ENCODE data around the gene ADCY5.

ADCY5 gene

DNA sequence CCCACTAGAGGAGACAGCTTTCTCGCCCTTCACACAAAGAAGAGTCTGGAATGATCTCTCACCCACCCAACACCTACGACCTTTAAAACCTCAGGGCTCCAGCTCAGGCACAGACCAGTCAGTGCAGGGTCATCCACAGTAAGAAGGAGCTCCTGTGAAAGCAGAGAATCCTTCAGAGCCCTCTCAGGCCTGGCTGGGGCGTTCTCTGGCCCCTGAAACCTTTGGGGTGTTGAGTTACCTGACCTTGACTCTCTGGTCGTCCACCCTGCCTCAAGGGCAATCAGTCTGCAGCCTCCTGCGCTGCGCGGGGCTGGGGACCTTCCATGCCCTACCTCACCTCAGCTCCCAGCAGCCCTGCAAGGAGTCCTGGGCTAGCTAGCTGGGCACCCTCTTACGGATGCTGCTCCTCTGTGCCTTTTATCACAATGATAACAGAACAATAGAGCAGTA, 106.2 kb downstream of the ADCY5 start:
- Histone ChIP-seq H3K27me3 (ENCODE audit: control insufficient read depth, insufficient read depth, low read length) (no peaks in the 10 kb centered on the region), H3K36me3 (ENCODE audit: control insufficient read depth, insufficient read depth, low read length) (no peaks in the 10 kb centered on the region), H3K4me3 (ENCODE audit: low read length) (no peak overlapping the region), H3K27ac (ENCODE audit: low read depth, low read length) (no peak overlapping the region), H3K9ac (ENCODE audit: low read length) (no peak overlapping the region), H3K4me1 (ENCODE audit: control insufficient read depth, insufficient read depth, low read length) (peaks cover 14% of the 10 kb centered on the region)

GRCh38 chr3:123341871-123342630, 106.8 kb downstream of the ADCY5 start:
- no peaks in the 10 kb centered on the region for H3K36me3 ChIP-seq (ENCODE audit: control insufficient read depth, insufficient read depth, low read length)
- H3K9ac ChIP-seq (ENCODE audit: low read length) = no peak overlapping the region
- no peak overlapping the region for H3K4me3 ChIP-seq (ENCODE audit: low read length)
- no peaks in the 10 kb centered on the region for H3K27me3 ChIP-seq (ENCODE audit: control insufficient read depth, insufficient read depth, low read length)
- peak overlapping the region; percentile 23 for H3K27ac ChIP-seq (ENCODE audit: low read depth, low read length)
- peaks cover 14% of the 10 kb centered on the region for H3K4me1 ChIP-seq (ENCODE audit: control insufficient read depth, insufficient read depth, low read length)

DNA sequence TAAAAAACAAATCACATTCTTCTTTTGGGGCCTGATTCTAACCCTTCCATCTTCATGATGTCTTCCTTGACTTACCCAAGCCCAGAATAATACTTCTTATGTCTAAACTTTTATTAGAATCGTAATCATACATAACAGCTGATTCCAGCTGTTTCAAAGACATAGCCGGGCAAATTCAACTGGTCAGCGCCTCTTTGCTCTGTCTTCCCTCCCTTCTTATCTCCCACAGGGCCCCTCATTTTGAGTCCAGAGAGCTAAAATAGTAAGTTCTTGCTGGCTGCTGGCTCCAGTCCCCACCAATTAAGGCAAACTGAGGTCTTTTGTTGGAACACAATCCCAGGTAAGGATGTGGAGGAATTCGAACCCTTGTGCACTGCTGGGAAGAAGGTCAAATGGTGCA, 108.6 kb downstream of the ADCY5 start:
- no peak overlapping the region for H3K27ac ChIP-seq (ENCODE audit: low read depth, low read length)
- no peaks in the 10 kb centered on the region for H3K36me3 ChIP-seq (ENCODE audit: control insufficient read depth, insufficient read depth, low read length)
- H3K4me3 ChIP-seq (ENCODE audit: low read length) = no peak overlapping the region

DNA sequence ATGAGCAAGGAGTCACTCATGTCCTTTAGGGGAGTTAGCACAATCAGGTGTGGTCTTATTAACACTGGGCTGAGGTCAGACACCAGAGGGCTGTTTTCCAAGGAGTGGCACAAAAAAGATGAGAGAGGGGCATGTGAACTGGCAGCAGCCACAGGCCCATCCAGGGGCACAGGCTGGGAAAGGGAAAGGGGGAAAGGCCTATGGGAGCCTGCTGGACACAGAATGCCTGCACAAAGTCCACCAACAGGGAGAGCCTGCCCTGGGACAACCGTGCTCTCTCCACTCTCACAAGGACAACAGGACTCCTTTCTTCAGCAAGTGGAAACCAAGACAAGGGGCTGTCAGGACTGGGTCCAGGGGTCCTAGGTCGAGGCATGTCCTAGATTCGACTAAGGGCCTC, 109.6 kb downstream of the ADCY5 start:
- H3K27me3 ChIP-seq (ENCODE audit: control insufficient read depth, insufficient read depth, low read length) = no peaks in the 10 kb centered on the region
- peaks cover 13% of the 10 kb centered on the region for H3K4me1 ChIP-seq (ENCODE audit: control insufficient read depth, insufficient read depth, low read length)
- H3K36me3 ChIP-seq (ENCODE audit: control insufficient read depth, insufficient read depth, low read length) = no peaks in the 10 kb centered on the region
- H3K4me3 ChIP-seq (ENCODE audit: low read length) = no peak overlapping the region
- H3K9ac ChIP-seq (ENCODE audit: low read length) = no peak overlapping the region
- no peak overlapping the region for H3K27ac ChIP-seq (ENCODE audit: low read depth, low read length)

More for the DNA sequence above, 108.6 kb downstream of the ADCY5 start:
- no peaks in the 10 kb centered on the region for H3K27me3 ChIP-seq (ENCODE audit: control insufficient read depth, insufficient read depth, low read length)
- peaks cover 14% of the 10 kb centered on the region for H3K4me1 ChIP-seq (ENCODE audit: control insufficient read depth, insufficient read depth, low read length)
- no peak overlapping the region for H3K9ac ChIP-seq (ENCODE audit: low read length)

GRCh38 chr3:123338620-123339061, 110.2 kb downstream of the ADCY5 start:
- Histone ChIP-seq H3K27me3 (ENCODE audit: control insufficient read depth, insufficient read depth, low read length) (no peaks in the 10 kb centered on the region), H3K4me1 (ENCODE audit: control insufficient read depth, insufficient read depth, low read length) (peaks cover 6% of the 10 kb centered on the region), H3K27ac (ENCODE audit: low read depth, low read length) (no peak overlapping the region), H3K36me3 (ENCODE audit: control insufficient read depth, insufficient read depth, low read length) (no peaks in the 10 kb centered on the region), H3K4me3 (ENCODE audit: low read length) (no peak overlapping the region), H3K9ac (ENCODE audit: low read length) (no peak overlapping the region)

- Histone ChIP-seq H3K27ac (ENCODE audit: low read depth, low read length) (no peak overlapping the region), H3K4me1 (ENCODE audit: control insufficient read depth, insufficient read depth, low read length) (peaks cover 5% of the 10 kb centered on the region), H3K27me3 (ENCODE audit: control insufficient read depth, insufficient read depth, low read length) (no peaks in the 10 kb centered on the region), H3K36me3 (ENCODE audit: control insufficient read depth, insufficient read depth, low read length) (no peaks in the 10 kb centered on the region), H3K4me3 (ENCODE audit: low read length) (no peak overlapping the region), H3K9ac (ENCODE audit: low read length) (no peak overlapping the region)
Observed at GRCh38 chr3:123337948-123338619, 110.8 kb downstream of the ADCY5 start.

DNA sequence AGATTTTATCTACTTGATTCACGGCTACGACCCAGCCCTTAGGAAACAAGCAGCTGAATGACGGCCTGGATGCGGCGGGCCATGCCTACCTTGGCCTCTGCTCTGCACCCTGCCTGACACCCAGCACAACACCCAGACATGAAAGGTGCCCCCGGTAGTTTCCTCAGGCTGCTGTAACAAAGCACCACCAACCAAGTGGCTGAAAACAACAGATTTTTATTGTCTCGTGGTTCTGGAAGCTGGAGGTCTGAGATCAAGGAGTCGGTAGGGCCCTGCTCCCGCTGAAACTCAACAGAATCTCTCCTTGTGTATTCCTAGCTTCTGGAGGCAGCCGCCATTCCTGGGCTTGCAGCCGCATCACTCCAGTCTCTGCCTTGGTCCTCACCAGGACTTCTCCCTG, 111.7 kb downstream of the ADCY5 start:
- H3K27me3 ChIP-seq (ENCODE audit: control insufficient read depth, insufficient read depth, low read length) = no peaks in the 10 kb centered on the region
- H3K36me3 ChIP-seq (ENCODE audit: control insufficient read depth, insufficient read depth, low read length) = no peaks in the 10 kb centered on the region
- H3K27ac ChIP-seq (ENCODE audit: low read depth, low read length) = no peak overlapping the region
- H3K4me3 ChIP-seq (ENCODE audit: low read length) = no peak overlapping the region
- peaks cover 5% of the 10 kb centered on the region for H3K4me1 ChIP-seq (ENCODE audit: control insufficient read depth, insufficient read depth, low read length)
- no peak overlapping the region for H3K9ac ChIP-seq (ENCODE audit: low read length)

DNA sequence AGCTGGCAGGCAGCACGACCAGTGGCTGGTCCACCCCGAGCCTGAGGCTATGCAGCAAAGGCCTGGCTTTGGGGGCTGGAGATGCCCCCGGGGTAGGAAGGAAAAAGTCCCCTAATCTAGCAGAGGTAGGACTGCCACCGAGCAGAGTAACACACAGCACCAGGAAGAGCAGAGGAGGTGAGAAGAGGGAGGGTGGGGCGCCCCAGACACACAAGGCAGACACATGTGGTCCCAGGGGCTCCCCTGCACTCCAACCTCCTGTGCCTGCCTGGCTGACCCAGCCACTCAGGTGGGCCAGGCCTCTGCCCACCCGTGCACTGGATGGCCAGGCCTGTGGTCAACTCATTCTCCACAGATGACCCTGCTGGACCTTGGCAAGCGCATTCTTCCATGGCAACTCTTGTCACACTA, 112.4 kb downstream of the ADCY5 start:
- H3K9ac ChIP-seq (ENCODE audit: low read length) = no peak overlapping the region
- H3K27me3 ChIP-seq (ENCODE audit: control insufficient read depth, insufficient read depth, low read length) = no peaks in the 10 kb centered on the region
- peaks cover 2% of the 10 kb centered on the region for H3K4me1 ChIP-seq (ENCODE audit: control insufficient read depth, insufficient read depth, low read length)
- no peaks in the 10 kb centered on the region for H3K36me3 ChIP-seq (ENCODE audit: control insufficient read depth, insufficient read depth, low read length)
- no peak overlapping the region for H3K4me3 ChIP-seq (ENCODE audit: low read length)
- H3K27ac ChIP-seq (ENCODE audit: low read depth, low read length) = no peak overlapping the region

- H3K4me1 ChIP-seq (ENCODE audit: control insufficient read depth, insufficient read depth, low read length) = peaks cover 6% of the 10 kb centered on the region
- H3K36me3 ChIP-seq (ENCODE audit: control insufficient read depth, insufficient read depth, low read length) = no peaks in the 10 kb centered on the region
- H3K4me3 ChIP-seq (ENCODE audit: low read length) = no peak overlapping the region
- H3K9ac ChIP-seq (ENCODE audit: low read length) = no peak overlapping the region
- no peak overlapping the region for H3K27ac ChIP-seq (ENCODE audit: low read depth, low read length)
- no peaks in the 10 kb centered on the region for H3K27me3 ChIP-seq (ENCODE audit: control insufficient read depth, insufficient read depth, low read length)
Observed at GRCh38 chr3:123336001-123336400, 112.9 kb downstream of the ADCY5 start.

DNA sequence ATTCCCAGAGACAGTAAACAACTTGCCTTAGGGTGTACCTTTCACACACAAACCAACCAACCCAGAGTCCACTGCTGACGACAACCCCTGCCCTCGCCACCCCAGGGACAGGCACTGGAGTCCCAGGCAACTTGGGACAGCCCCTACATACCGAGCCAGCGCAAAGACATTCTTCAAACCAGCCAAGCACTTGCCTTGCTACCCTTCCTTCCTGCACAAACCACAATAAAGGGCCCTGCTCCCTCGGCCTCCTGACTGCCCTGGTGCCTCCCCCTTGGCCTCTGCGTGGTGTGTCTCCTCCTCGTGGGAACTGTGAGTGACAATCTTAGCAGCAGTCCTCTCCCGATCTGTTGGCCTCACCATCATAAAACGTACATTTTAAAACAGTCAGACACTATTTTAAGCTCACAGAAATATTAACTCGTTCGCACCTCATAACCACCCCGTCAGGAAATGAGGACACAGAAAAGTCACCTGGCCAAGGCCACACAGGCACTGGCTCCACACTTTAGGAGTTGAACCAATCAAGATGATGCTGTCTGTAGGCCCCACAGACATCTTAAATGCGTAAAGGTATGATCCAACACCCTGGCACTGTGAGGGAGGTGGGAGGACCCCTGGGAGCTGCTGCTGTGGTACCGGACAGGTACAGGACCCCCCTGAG, 113.8 kb downstream of the ADCY5 start:
- Histone ChIP-seq H3K4me1 (ENCODE audit: control insufficient read depth, insufficient read depth, low read length) (peaks cover 15% of the 10 kb centered on the region), H3K27ac (ENCODE audit: low read depth, low read length) (no peak overlapping the region), H3K9ac (ENCODE audit: low read length) (no peak overlapping the region), H3K27me3 (ENCODE audit: control insufficient read depth, insufficient read depth, low read length) (no peaks in the 10 kb centered on the region), H3K36me3 (ENCODE audit: control insufficient read depth, insufficient read depth, low read length) (no peaks in the 10 kb centered on the region), H3K4me3 (ENCODE audit: low read length) (no peak overlapping the region)

GRCh38 chr3:123334056-123334455, 114.8 kb downstream of the ADCY5 start:
- Histone ChIP-seq H3K36me3 (ENCODE audit: control insufficient read depth, insufficient read depth, low read length) (no peaks in the 10 kb centered on the region), H3K27ac (ENCODE audit: low read depth, low read length) (no peak overlapping the region), H3K4me3 (ENCODE audit: low read length) (no peak overlapping the region), H3K27me3 (ENCODE audit: control insufficient read depth, insufficient read depth, low read length) (no peaks in the 10 kb centered on the region), H3K4me1 (ENCODE audit: control insufficient read depth, insufficient read depth, low read length) (peaks cover 17% of the 10 kb centered on the region), H3K9ac (ENCODE audit: low read length) (no peak overlapping the region)

- Histone ChIP-seq H3K9ac (ENCODE audit: low read length) (no peak overlapping the region), H3K4me1 (ENCODE audit: control insufficient read depth, insufficient read depth, low read length) (peaks cover 14% of the 10 kb centered on the region), H3K36me3 (ENCODE audit: control insufficient read depth, insufficient read depth, low read length) (no peaks in the 10 kb centered on the region), H3K4me3 (ENCODE audit: low read length) (no peak overlapping the region), H3K27ac (ENCODE audit: low read depth, low read length) (peak overlapping the region; percentile 28), H3K27me3 (ENCODE audit: control insufficient read depth, insufficient read depth, low read length) (no peaks in the 10 kb centered on the region)
Observed at GRCh38 chr3:123333401-123333800, 115.5 kb downstream of the ADCY5 start.
